Natural killer cell treated with Interleukin-12 subunit alpha and Interleukin-12 subunit beta and Interleukin-15 and Interleukin-18, amount 100 ng/mL, for 72 hours (primary cell): Measurements from ENCODE around the gene SLC24A3. TPM values are rescaled to one million over a fixed set of nuclear protein-coding genes. Genes with fewer than 3 reads are reported as not detected.
"Not testable (repeated sequence)": the region's sequence is repeated elsewhere in the genome, so short reads cannot be mapped to it uniquely, and the experiment has no call there.

Source experiments
- ATAC-seq, 2 donors: fragments of 150-1000 bp; cut with Tn5 transposase in 1 of 2; sonication (Bioruptor Pico), chemical (Tn5 transposase) in 1 of 2; 2 replicates each; pipeline ENCODE4 v1.10.0; 2021
- DNase-seq: peaks from one replicate; pipeline ENCODE4 v3.0.0; 2022; ENCODE audit warnings: low spot score
- H3K27ac Mint-ChIP-seq, 2 donors: 1 replicate in 1 of 2; 2 replicates in 1 of 2; pipeline ENCODE4 v1.8.0; 2022; ENCODE audit warnings: mixed read lengths in 2 of 2, mild to moderate bottlenecking in 1 of 2, moderate library complexity in 1 of 2
- H3K27me3 Mint-ChIP-seq, 2 donors: 1 replicate in 1 of 2; 2 replicates in 1 of 2; pipeline ENCODE4 v1.8.0; 2022; ENCODE audit warnings: mixed read lengths in 2 of 2
- H3K36me3 Mint-ChIP-seq: one replicate; pipeline ENCODE4 v1.8.0; 2022; ENCODE audit warnings: mixed read lengths
- H3K4me1 Mint-ChIP-seq, 2 donors: 1 replicate in 1 of 2; 2 replicates in 1 of 2; pipeline ENCODE4 v1.8.0; 2022; ENCODE audit warnings: low read depth in 2 of 2, mixed read lengths in 2 of 2, mild to moderate bottlenecking in 1 of 2
- H3K4me3 Mint-ChIP-seq: one replicate; pipeline ENCODE4 v1.8.0; 2022; ENCODE audit warnings: mixed read lengths
- H3K9me3 Mint-ChIP-seq: 2 replicates; pipeline ENCODE4 v1.8.0; 2022; ENCODE audit warnings: mixed read lengths
- total RNA-seq, 2 donors: library from RNA; stranded (reverse); gene quantifications; one replicate each; pipeline ENCODE4 v1.2.3, GENCODE V29; 2022

The SLC24A3 gene
- total RNA-seq, 2 donors from 2014 or later = 1.4 TPM; not detected in 1

DNA sequence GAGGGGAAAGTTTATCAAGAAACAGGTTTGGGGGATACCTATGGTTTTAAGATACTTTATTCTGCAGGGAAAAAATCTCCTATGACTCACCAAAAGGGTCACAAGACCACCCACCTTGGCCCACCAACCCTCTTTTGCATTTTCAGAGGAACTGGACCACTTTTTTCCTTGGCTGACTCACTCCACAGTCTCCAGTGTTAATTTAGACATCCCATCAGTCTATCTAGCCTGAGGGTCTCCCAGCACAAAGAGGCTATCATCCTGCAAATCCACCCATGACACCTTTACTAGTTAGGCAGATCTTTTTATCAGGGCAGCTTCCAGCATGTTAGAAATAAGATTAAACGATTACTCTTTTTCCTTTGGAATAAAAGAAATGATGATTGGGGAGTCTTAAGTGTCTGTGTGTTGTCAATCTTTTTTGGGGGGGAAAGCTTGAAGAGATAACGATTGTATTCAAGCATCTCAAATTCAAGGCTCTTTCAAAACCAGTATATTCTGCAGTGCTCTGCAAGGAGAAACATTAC is 407.5 kb downstream of the SLC24A3 start:
- no peaks in the 10 kb centered on the region for H3K36me3 Mint-ChIP-seq
- DNase-seq (no peak), ATAC-seq (no peak)
- no peak overlapping the region for H3K27ac Mint-ChIP-seq
- H3K9me3 Mint-ChIP-seq = no peaks in the 10 kb centered on the region
- H3K4me3 Mint-ChIP-seq = no peak overlapping the region
- H3K27me3 Mint-ChIP-seq = peaks cover 25 to 54% of the 10 kb centered on the region in 2 donors
- H3K4me1 Mint-ChIP-seq = no peaks in the 10 kb centered on the region

DNA sequence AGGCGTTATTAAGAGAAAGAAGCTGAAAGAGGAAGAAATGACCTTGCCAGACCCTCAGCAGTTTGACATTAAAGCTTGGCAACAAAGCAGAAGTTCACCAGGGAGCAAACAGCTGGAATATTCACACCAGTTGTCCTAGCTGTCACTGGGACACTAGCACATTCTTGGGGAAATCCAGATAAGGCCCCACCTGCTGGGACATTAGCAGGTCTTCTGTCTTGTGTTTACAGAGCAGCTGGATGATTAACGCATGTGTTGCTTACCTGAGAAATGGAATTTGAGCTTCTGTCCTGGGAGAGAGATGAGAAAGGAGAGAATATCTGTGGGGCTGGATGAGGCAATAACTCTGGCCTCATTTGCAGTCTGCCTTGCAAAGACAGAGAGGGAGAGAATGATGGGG is 408.0 kb downstream of the SLC24A3 start:
- H3K36me3 Mint-ChIP-seq = no peaks in the 10 kb centered on the region
- DNase-seq = no peak
- H3K4me3 Mint-ChIP-seq = no peak overlapping the region
- H3K9me3 Mint-ChIP-seq = no peaks in the 10 kb centered on the region
- no peak for ATAC-seq
- peaks cover 25 to 49% of the 10 kb centered on the region in 2 donors for H3K27me3 Mint-ChIP-seq
- no peak overlapping the region for H3K27ac Mint-ChIP-seq
- no peaks in the 10 kb centered on the region for H3K4me1 Mint-ChIP-seq

DNA sequence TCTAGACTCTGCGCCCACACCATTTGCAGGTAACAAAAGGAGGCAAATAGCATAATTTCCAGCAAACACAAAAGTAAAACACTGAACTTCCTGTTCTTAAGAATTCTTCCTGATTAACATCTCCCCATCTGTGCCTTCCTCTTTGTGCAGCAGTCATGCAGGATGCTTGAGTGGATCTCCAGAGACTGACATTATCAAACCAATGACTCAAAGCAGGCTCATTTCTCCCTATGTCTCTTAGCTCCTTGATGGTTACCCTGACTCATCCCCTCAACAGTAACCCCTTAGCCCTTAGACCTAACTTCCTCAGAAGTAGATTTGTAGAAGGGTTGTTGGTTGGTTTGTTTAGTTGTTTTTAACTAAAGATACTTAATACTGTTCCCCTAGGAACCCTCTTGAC is 408.6 kb downstream of the SLC24A3 start:
- no peak for ATAC-seq
- Mint-ChIP-seq H3K27me3 (peaks cover 25 to 49% of the 10 kb centered on the region in 2 donors), H3K4me1 (no peaks in the 10 kb centered on the region), H3K4me3 (no peak overlapping the region), H3K9me3 (no peaks in the 10 kb centered on the region), H3K36me3 (no peaks in the 10 kb centered on the region), H3K27ac (no peak overlapping the region)
- no peak for DNase-seq

DNA sequence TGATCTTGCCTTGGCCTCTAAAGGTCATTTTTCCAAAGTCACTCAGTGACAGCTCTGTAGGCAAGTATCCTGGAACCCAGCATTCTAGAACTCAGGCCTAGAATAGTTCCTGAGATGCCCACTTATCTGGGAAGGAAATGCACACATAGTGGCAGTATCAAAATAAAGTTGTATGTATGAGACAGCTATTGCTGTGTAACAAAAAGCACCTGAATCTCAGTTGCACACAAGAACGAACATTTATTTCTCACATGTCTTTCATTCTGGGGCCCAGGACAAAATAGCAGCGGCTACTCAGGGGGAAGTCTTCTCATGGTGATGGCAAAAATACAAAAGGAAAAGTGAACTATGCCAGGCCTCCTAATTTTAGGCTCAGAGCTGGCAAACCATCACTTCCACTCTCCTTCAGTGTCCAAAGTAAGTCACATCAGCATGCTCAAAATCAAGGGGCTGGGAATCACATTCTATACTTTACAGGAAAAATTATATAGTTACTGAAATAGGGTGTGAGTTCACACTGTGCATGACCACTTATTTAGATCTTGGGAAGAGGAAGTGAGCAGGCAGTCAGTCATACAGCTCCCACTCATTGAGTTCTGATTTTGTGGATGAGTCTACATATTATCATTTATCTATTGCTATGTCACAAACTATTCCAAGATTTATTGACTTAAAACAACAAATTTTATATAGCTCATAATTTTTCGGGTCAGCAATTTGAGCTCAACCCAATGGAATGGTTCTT is 412.0 kb downstream of the SLC24A3 start:
- H3K9me3 Mint-ChIP-seq = no peaks in the 10 kb centered on the region
- H3K27ac Mint-ChIP-seq = no peak overlapping the region
- H3K36me3 Mint-ChIP-seq = no peaks in the 10 kb centered on the region
- no peak for ATAC-seq
- H3K4me1 Mint-ChIP-seq = peaks cover 0 to 3% of the 10 kb centered on the region in 2 donors
- H3K4me3 Mint-ChIP-seq = no peak overlapping the region
- H3K27me3 Mint-ChIP-seq = peaks cover 25 to 44% of the 10 kb centered on the region in 2 donors
- DNase-seq = no peak

DNA sequence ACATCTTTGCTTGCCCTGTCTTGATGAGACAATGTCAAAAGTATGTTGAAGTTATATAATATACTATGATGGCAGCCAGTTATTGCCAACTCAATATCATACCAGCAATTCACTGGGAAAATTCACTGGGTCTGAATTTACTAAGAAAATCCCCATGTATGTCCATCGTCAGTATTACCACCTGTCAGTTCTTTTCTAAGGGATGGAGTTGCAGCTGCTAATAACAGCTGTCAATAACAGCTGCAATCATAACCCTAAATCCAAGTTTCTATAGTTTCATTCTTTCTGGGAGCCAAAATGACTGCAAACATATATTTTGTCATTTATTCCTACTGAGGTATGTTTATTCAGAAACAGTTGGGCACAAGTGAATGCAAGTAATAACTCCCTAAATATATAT is 413.0 kb downstream of the SLC24A3 start:
- no peaks in the 10 kb centered on the region for H3K9me3 Mint-ChIP-seq
- no peak overlapping the region for H3K4me3 Mint-ChIP-seq
- peaks cover 17 to 38% of the 10 kb centered on the region in 2 donors for H3K27me3 Mint-ChIP-seq
- H3K36me3 Mint-ChIP-seq = no peaks in the 10 kb centered on the region
- peaks cover 0 to 3% of the 10 kb centered on the region in 2 donors for H3K4me1 Mint-ChIP-seq
- DNase-seq (no peak), ATAC-seq (no peak)
- no peak overlapping the region for H3K27ac Mint-ChIP-seq

DNA sequence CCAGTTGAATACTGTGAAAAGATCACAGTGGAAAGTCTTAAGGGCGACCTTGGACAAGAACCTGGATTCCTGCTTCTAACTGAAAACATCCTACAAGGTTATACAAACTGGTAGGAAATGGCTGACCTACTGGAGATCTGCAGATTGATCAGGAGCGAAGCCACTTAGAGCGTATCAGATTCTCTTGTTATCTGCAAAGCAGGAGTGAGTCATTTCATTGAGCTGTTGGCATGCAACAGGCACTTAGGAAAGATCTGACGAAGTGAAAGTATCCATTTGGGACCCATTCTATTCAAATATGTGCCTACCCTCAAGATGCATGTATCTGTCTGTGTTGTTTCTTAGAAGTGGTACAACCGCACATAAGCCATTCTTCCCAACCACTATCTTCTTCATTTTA is 414.5 kb downstream of the SLC24A3 start:
- Mint-ChIP-seq H3K9me3 (no peaks in the 10 kb centered on the region), H3K27ac (no peak overlapping the region), H3K4me3 (no peak overlapping the region), H3K27me3 (peaks cover 12 to 25% of the 10 kb centered on the region in 2 donors), H3K36me3 (no peaks in the 10 kb centered on the region), H3K4me1 (peaks cover 0 to 3% of the 10 kb centered on the region in 2 donors)
- no peak for DNase-seq
- ATAC-seq = no peak

DNA sequence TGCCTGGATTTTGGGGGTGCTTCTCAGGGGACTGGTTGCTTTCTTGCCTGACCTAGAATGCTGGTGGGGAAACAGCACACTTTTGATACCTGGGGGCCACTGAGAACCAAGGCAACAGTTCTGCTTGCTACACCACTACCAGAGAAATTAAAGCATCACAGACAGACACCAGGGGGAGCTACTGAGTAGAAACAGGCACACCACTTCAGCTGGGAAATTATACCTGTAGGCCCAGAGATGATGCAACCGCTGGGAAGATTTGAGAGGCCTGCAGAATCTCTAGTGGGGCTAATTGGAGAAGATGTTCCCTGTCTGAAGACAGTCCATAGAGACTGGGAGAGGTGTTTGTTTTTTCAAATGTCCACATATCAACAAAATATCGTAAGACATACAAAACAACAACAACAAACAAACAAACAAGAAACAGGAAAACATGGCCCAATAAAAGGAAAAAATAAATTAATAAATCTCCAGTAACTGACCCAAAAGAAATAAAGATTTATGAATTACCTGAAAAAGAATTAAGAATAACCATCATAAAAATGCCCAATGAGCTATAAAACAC is 416.2 kb downstream of the SLC24A3 start:
- ATAC-seq = no peak
- Mint-ChIP-seq H3K36me3 (no peaks in the 10 kb centered on the region), H3K9me3 (no peaks in the 10 kb centered on the region)

DNA sequence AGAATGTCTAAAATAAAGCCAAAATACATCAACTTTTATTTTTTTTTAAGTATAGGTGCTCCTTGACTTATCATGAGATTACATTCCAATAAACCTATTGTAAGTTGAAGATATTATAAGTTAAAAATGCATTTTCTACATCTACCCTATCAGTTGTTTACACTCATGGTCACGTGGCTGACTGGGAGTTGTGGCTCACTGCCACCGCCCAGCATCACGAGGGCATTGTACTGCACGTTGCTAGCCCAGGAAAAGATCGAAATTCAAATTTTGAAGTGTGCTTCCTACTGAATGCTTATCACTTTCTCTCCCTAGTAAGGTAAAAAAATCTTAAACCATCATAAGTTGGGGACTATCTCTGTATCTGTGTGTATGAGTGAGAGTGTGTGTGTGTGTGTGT is 419.0 kb downstream of the SLC24A3 start:
- H3K4me3 Mint-ChIP-seq = no peak overlapping the region
- no peak overlapping the region for H3K27ac Mint-ChIP-seq
- DNase-seq = no peak
- H3K9me3 Mint-ChIP-seq = no peaks in the 10 kb centered on the region
- peaks cover 0 to 3% of the 10 kb centered on the region in 2 donors for H3K4me1 Mint-ChIP-seq
- H3K36me3 Mint-ChIP-seq = no peaks in the 10 kb centered on the region
- peaks cover 10 to 14% of the 10 kb centered on the region in 2 donors for H3K27me3 Mint-ChIP-seq
- no peak for ATAC-seq

More for the DNA sequence above, 416.2 kb downstream of the SLC24A3 start:
- no peak overlapping the region for H3K4me3 Mint-ChIP-seq
- peak; percentile 67 for DNase-seq
- no peak overlapping the region for H3K27ac Mint-ChIP-seq
- H3K4me1 Mint-ChIP-seq = peaks cover 0 to 3% of the 10 kb centered on the region in 2 donors
- peaks cover 7 to 15% of the 10 kb centered on the region in 2 donors for H3K27me3 Mint-ChIP-seq

DNA sequence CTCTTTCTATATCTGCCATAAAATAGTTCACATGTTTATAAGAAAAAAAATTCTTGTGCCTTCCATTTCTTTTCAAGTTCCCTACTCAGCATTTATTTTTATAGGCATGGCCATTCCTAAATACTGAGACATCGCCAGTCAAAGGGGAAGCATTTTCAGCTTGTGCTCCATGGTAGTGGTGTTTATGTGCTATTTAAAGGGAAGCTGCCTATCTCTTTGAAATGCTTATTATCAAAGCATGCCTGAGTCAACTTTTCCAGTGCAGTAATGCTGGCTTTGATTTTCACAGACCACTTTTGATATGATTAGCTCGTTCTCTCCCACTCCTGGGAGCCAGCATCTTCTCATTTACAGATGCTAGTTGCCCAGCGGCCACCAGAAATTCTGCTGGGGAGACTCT is 421.5 kb downstream of the SLC24A3 start:
- no peak overlapping the region for H3K4me3 Mint-ChIP-seq
- ATAC-seq = no peak
- no peak for DNase-seq
- H3K4me1 Mint-ChIP-seq = no peaks in the 10 kb centered on the region
- peaks cover 6 to 10% of the 10 kb centered on the region in 2 donors for H3K27me3 Mint-ChIP-seq
- H3K9me3 Mint-ChIP-seq = no peaks in the 10 kb centered on the region
- H3K36me3 Mint-ChIP-seq = no peaks in the 10 kb centered on the region
- no peak overlapping the region for H3K27ac Mint-ChIP-seq

DNA sequence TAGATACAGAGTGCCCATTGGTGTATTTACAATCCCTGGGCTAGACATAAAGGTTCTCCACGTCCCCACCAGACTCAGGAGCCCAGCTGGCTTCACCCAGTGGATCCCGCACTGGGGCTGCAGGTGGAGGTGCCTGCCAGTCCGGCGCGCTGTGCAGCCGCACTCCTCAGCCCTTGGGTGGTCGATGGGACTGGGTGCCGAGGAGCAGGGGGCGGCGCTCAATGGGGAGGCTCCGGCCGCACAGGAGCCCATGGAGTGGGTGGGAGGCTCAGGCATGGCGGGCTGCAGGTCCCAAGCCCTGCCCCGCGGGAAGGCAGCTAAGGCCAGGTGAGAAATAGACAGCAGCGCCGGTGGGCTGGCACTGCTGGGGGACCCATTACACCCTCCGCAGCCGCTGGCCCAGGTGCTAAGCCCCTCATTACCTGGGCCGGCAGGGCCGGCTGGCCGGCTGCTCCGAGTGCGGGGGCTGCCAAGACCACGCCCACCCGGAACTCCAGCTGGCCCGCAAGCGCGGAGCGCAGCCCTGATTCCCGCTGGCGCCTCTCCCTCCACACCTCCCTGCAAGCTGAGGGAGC is 427.1 kb downstream of the SLC24A3 start:
- H3K4me3 Mint-ChIP-seq, H3K4me1 Mint-ChIP-seq, DNase-seq, H3K9me3 Mint-ChIP-seq, H3K36me3 Mint-ChIP-seq, ATAC-seq, H3K27ac Mint-ChIP-seq: not testable (repeated sequence)
- peaks cover 12 to 16% of the 10 kb centered on the region in 2 donors for H3K27me3 Mint-ChIP-seq

DNA sequence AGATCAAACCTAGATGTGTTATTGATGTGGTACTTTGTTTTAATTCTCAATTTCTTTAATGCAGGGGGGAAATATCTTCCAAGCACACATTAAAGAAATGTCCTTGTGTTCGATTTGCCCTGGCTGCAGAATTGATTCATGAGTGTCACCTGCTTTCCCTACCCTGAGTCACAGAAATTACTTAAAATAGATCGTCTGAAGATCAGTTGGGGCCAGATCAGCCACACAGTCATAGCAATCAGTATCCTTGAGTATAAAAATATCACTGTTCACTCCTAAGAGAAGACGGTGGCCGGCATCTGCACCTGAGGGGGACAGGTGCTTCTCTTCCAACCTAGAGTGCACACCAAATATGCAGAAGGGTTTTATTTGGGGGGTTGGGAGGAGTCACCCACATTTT is 430.4 kb downstream of the SLC24A3 start:
- no peaks in the 10 kb centered on the region for H3K36me3 Mint-ChIP-seq
- DNase-seq = no peak
- H3K4me1 Mint-ChIP-seq = no peaks in the 10 kb centered on the region
- no peak overlapping the region for H3K27ac Mint-ChIP-seq
- H3K9me3 Mint-ChIP-seq = no peaks in the 10 kb centered on the region
- H3K4me3 Mint-ChIP-seq = no peak overlapping the region
- H3K27me3 Mint-ChIP-seq = peaks cover 6% of the 10 kb centered on the region in 2 donors
- ATAC-seq = no peak

DNA sequence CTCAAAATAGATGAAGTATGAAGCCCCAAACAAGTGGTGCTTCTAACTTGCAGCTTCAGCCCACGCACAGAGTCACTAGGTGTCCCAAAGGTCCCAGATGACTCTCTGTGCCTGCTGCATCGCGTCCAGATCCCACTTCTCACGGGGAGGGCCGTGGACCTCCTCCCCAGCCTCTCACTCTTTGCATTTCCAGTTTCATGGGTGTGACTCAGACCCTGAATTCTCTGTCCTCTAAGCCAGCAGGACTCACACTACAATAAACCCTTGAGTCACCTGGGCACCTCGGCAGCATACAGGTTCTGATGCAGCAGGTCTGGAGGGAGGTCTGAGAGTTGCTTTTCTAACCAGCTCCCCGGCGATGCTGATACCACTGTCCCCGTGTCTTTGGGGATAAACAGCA is 431.6 kb downstream of the SLC24A3 start:
- ATAC-seq (no peak), DNase-seq (no peak)
- Mint-ChIP-seq H3K9me3 (no peaks in the 10 kb centered on the region), H3K27ac (no peak overlapping the region), H3K4me3 (no peak overlapping the region), H3K27me3 (peaks cover 6% of the 10 kb centered on the region in 2 donors), H3K4me1 (no peaks in the 10 kb centered on the region), H3K36me3 (no peaks in the 10 kb centered on the region)

DNA sequence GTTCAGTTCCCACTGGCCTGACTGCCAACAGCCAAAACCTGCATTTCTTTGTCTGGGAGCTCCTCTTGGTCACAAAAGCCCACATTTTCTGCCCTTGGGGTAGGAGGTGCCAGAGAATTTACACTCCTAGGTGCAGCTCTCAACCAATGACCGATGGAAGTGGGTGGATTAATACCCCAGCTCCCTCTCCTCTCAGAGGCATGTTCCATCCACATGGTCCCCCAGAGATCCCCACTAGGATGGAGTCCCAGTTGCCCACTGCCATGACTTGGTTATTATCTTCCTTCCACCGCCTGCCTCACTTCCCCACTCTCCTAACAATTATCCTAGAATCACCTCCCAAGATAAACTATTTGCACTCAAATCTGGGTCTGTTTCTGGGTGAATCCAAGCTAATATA is 434.5 kb downstream of the SLC24A3 start:
- ATAC-seq = no peak
- H3K4me1 Mint-ChIP-seq = no peaks in the 10 kb centered on the region
- no peaks in the 10 kb centered on the region for H3K36me3 Mint-ChIP-seq
- no peak overlapping the region for H3K27ac Mint-ChIP-seq
- DNase-seq = no peak
- no peak overlapping the region for H3K4me3 Mint-ChIP-seq
- peaks cover 12 to 22% of the 10 kb centered on the region in 2 donors for H3K27me3 Mint-ChIP-seq
- H3K9me3 Mint-ChIP-seq = no peaks in the 10 kb centered on the region

DNA sequence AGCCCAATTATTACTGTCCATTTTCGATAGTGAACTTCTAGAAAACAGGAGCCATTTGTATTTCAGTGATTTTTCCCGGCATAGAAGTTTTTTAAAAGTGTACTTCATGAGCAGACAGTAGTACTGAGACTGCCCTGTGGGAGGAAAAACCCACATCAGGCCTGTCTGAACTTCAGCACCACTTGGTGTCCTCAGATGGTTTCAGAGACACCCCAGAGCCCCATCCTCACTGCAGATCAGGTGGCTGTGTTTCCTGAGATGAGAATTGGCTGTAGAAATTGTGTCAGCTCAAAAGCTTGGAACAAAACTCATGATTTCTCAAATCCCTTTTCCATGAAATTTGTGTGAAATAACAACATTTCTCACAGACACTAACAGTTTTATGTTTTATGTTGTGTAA is 435.6 kb downstream of the SLC24A3 start:
- Mint-ChIP-seq H3K4me3 (no peak overlapping the region), H3K27me3 (peaks cover 9 to 23% of the 10 kb centered on the region in 2 donors), H3K4me1 (no peaks in the 10 kb centered on the region), H3K27ac (no peak overlapping the region), H3K36me3 (no peaks in the 10 kb centered on the region), H3K9me3 (no peaks in the 10 kb centered on the region)
- ATAC-seq (no peak), DNase-seq (no peak)
